CD14-positive monocyte (primary cell): ENCODE results near the gene RPLP1. TPM values are rescaled to one million over a fixed set of nuclear protein-coding genes. Genes with fewer than 3 reads are reported as not detected.

Source experiments
- DNase-seq, 3 donors: peaks; one replicate each; pipeline ENCODE4 v3.0.0-alpha.2; 2011 to 2022
- H2AFZ ChIP-seq: 2 replicates; pipeline ENCODE4 v1.6.0; 2012; ENCODE audit warnings: mild to moderate bottlenecking, low read depth, low read length, inconsistent platforms; ENCODE audit not compliant: insufficient read depth, poor library complexity, severe bottlenecking
- H3K27ac ChIP-seq, 2 donors: 1 replicate in 1 of 2; 2 replicates in 1 of 2; pipeline ENCODE4 v1.5.1; 2012 to 2013; ENCODE audit warnings: low read length in 2 of 2, control low read depth in 1 of 2, inconsistent platforms in 1 of 2, low read depth in 1 of 2, mild to moderate bottlenecking in 1 of 2
- H3K27me3 ChIP-seq, 2 donors: one replicate each; pipeline versions ENCODE4 v1.6.0 to v1.6.1; 2011 to 2013; ENCODE audit warnings: low read length in 2 of 2; ENCODE audit not compliant: control insufficient read depth in 2 of 2, insufficient read depth in 2 of 2
- H3K36me3 ChIP-seq, 2 donors: replicated peaks in 1 of 2; 1 replicate in 1 of 2; 2 replicates in 1 of 2; pipeline versions ENCODE4 v1.5.1 to v1.6.1; 2012 to 2013; ENCODE audit warnings: low read length in 2 of 2, control low read depth in 1 of 2, inconsistent platforms in 1 of 2, mild to moderate bottlenecking in 1 of 2; ENCODE audit not compliant: insufficient read depth in 2 of 2, control insufficient read depth in 1 of 2
- H3K4me1 ChIP-seq, 2 donors: 1 replicate in 1 of 2; 2 replicates in 1 of 2; pipeline versions ENCODE4 v1.5.1 to v1.6.1; 2012 to 2013; ENCODE audit warnings: low read length in 2 of 2, control low read depth in 1 of 2, inconsistent platforms in 1 of 2, mild to moderate bottlenecking in 1 of 2, moderate library complexity in 1 of 2; ENCODE audit not compliant: insufficient read depth in 2 of 2, control insufficient read depth in 1 of 2
- H3K4me2 ChIP-seq: replicated peaks from 2 replicates; pipeline ENCODE3; 2012; ENCODE audit warnings: low read length, moderate library complexity, mild to moderate bottlenecking; ENCODE audit not compliant: poor library complexity, severe bottlenecking; ENCODE audit errors: extremely low read depth
- H3K4me3 ChIP-seq, 3 experiments: fragments of 200-600 bp in 1 of 3; sonication (generic) in 1 of 3; replicated peaks in 1 of 3; 1 replicate in 2 of 3; 2 replicates in 1 of 3; pipeline ENCODE4 v1.5.1; 2011 to 2013; ENCODE audit warnings: low read length in 3 of 3, mild to moderate bottlenecking in 3 of 3, control low read depth in 2 of 3, low read depth in 2 of 3, inconsistent platforms in 1 of 3, moderate library complexity in 1 of 3
- H3K79me2 ChIP-seq: 2 replicates; pipeline ENCODE4 v1.6.0; 2012; ENCODE audit warnings: mild to moderate bottlenecking, control low read depth, inconsistent platforms, low read length, moderate library complexity; ENCODE audit not compliant: insufficient read depth
- H3K9ac ChIP-seq: 2 replicates; pipeline ENCODE4 v1.6.0; 2017; ENCODE audit warnings: low read length, mild to moderate bottlenecking; ENCODE audit not compliant: insufficient read depth, poor library complexity, severe bottlenecking
- H3K9me3 ChIP-seq, 2 donors: replicated peaks in 1 of 2; 1 replicate in 1 of 2; 2 replicates in 1 of 2; pipeline versions ENCODE4 v1.5.1 to v1.6.1; 2012 to 2013; ENCODE audit warnings: low read length in 2 of 2, control low read depth in 1 of 2; ENCODE audit not compliant: control insufficient read depth in 1 of 2, insufficient read depth in 1 of 2
- H4K20me1 ChIP-seq: 2 replicates; pipeline ENCODE4 v1.6.0; 2012; ENCODE audit warnings: mild to moderate bottlenecking, low read length, control low read depth, moderate library complexity; ENCODE audit not compliant: insufficient read depth
- H3K27ac Mint-ChIP-seq, 7 donors: one replicate each; pipeline ENCODE4 v1.8.0; 2020; ENCODE audit warnings: mild to moderate bottlenecking in 7 of 7, mixed read lengths in 7 of 7, moderate library complexity in 6 of 7, inconsistent platforms in 2 of 7
- H3K27me3 Mint-ChIP-seq, 3 donors: one replicate each; pipeline ENCODE4 v1.8.0; 2021 to 2022; ENCODE audit warnings: low read depth in 3 of 3, mild to moderate bottlenecking in 3 of 3, mixed read lengths in 3 of 3, moderate library complexity in 3 of 3, inconsistent platforms in 1 of 3
- H3K36me3 Mint-ChIP-seq, 2 donors: one replicate each; pipeline ENCODE4 v1.8.0; 2020; ENCODE audit warnings: mixed read lengths in 2 of 2, inconsistent platforms in 1 of 2, mild to moderate bottlenecking in 1 of 2
- H3K4me1 Mint-ChIP-seq: one replicate; pipeline ENCODE4 v1.8.0; 2020; ENCODE audit warnings: mild to moderate bottlenecking, mixed read lengths
- H3K4me3 Mint-ChIP-seq, 2 donors: one replicate each; pipeline ENCODE4 v1.8.0; 2020; ENCODE audit warnings: mild to moderate bottlenecking in 2 of 2, mixed read lengths in 2 of 2, moderate library complexity in 1 of 2
- H3K9me3 Mint-ChIP-seq, 7 donors: one replicate each; pipeline ENCODE4 v1.8.0; 2020 to 2022; ENCODE audit warnings: mixed read lengths in 7 of 7, mild to moderate bottlenecking in 6 of 7, moderate library complexity in 6 of 7, inconsistent platforms in 2 of 7
- WGBS: methylation state at CpG from one replicate; pipeline ENCODE4 v1.1.5; 2013; ENCODE audit warnings: missing lambda C conversion rate; ENCODE audit not compliant: insufficient coverage; 5-methylcytosine and 5-hydroxymethylcytosine counted together
- intact Hi-C, 2 donors: fragments of 100-400 bp; cut with micrococcal nuclease; formaldehyde crosslinking; loops; one replicate each; pipeline versions ENCODE4 v1.15.0 to v1.15.1; 2023
- polyA plus RNA-seq, 3 donors: library from polyadenylated mRNA; depleted of rRNA in 1 of 3; unstranded in 2 of 3; stranded (reverse) in 1 of 3; fragments of 300-500 nt in 2 of 3; fragments of >200 nt in 1 of 3; fragmentation: Illumina TruSeq in 2 of 3; gene quantifications; 1 replicate in 2 of 3; 2 replicates in 1 of 3; pipeline ENCODE4 v1.2.3, GENCODE V29; 2012 to 2021
- TF ChIP-seq, protein P1 (sequence below): fragments of 200-600 bp; IDR thresholded peaks from one replicate; pipeline ENCODE4 v1.8.0; 2022; ENCODE audit warnings: antibody characterized with exemption, mild to moderate bottlenecking

The RPLP1 gene
- polyA plus RNA-seq, 3 donors, result 1,140 to 1,235 (median 1,177) TPM

DNA sequence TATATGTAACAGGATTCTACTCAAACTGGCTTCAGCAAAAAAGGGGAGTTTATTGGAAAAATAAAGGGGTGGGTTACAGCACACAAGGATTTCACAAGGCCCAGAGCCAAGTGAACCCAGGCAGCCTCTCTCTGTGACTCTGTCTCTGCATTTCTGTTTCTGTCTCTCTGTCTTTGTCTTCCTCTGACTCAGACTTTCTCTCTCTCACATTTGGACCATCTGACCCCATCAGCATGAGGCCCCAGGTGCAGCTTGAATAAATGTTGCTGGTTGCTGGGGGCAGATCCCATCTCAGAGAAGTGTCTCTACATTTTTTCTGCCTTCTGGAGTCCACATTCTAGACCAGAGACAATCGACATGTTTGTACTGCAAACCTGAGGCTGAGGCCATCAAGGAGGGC, 45.0 kb downstream of the RPLP1 start:
- Histone ChIP-seq H3K4me1 (no peaks in the 10 kb centered on the region), H3K9ac (no peak overlapping the region), H2AFZ (no peak overlapping the region), H3K27me3 (no peaks in the 10 kb centered on the region), H3K79me2 (no peaks in the 10 kb centered on the region), H3K4me3 (no peak overlapping the region), H3K4me2 (no peak overlapping the region), H3K27ac (no peak overlapping the region), H4K20me1 (no peaks in the 10 kb centered on the region), H3K36me3 (no peaks in the 10 kb centered on the region), H3K9me3 (no peaks in the 10 kb centered on the region)
- no peak overlapping the region for H3K4me3 Mint-ChIP-seq
- no peak overlapping the region for H3K27ac Mint-ChIP-seq
- H3K27me3 Mint-ChIP-seq, result peaks cover 0 to 3% (median 2%) of the 10 kb centered on the region in 3 donors
- peaks cover 0 to 2% (median 0%) of the 10 kb centered on the region in 7 donors for H3K9me3 Mint-ChIP-seq
- WGBS, result 57% methylated on average over 1 of the region's 1 CpG
- TF ChIP-seq, protein P1, sequence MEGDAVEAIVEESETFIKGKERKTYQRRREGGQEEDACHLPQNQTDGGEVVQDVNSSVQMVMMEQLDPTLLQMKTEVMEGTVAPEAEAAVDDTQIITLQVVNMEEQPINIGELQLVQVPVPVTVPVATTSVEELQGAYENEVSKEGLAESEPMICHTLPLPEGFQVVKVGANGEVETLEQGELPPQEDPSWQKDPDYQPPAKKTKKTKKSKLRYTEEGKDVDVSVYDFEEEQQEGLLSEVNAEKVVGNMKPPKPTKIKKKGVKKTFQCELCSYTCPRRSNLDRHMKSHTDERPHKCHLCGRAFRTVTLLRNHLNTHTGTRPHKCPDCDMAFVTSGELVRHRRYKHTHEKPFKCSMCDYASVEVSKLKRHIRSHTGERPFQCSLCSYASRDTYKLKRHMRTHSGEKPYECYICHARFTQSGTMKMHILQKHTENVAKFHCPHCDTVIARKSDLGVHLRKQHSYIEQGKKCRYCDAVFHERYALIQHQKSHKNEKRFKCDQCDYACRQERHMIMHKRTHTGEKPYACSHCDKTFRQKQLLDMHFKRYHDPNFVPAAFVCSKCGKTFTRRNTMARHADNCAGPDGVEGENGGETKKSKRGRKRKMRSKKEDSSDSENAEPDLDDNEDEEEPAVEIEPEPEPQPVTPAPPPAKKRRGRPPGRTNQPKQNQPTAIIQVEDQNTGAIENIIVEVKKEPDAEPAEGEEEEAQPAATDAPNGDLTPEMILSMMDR, result no peak
- DNase-seq, result no peak
- intact Hi-C loops, result no loop called here
- H3K4me1 Mint-ChIP-seq, result no peaks in the 10 kb centered on the region
- H3K36me3 Mint-ChIP-seq, result no peaks in the 10 kb centered on the region

DNA sequence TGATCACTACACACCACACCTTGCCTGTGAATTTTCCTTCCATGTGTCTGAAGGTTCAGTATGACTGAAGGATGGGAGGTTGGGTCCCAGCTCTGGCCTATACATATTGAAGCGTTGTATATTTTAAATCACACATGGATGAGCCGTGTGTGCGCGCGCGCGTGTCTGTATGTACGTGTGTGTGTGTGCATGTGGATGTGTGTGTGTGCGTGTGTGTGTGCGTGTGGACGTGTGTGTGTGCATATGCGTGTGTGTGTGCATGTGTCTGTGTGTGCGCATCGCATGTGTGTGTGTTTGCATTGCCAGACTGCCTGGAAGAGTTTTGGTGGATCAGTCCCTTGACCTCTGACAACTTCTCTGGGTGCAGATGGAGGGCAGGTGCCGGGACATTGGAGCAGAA, 45.7 kb downstream of the RPLP1 start:
- Mint-ChIP-seq H3K4me1 (no peaks in the 10 kb centered on the region), H3K27me3 (peaks cover 0 to 4% (median 3%) of the 10 kb centered on the region in 3 donors), H3K27ac (no peak overlapping the region), H3K36me3 (no peaks in the 10 kb centered on the region), H3K9me3 (peaks cover 0 to 2% (median 0%) of the 10 kb centered on the region in 7 donors), H3K4me3 (no peak overlapping the region)
- DNase-seq, result no peak
- H3K4me3 ChIP-seq, result no peak overlapping the region
- no peaks in the 10 kb centered on the region for H3K4me1 ChIP-seq
- intact Hi-C loops, result no loop called here
- no peaks in the 10 kb centered on the region for H3K36me3 ChIP-seq
- no peak overlapping the region for H3K9ac ChIP-seq
- H3K27me3 ChIP-seq, result no peaks in the 10 kb centered on the region
- H3K27ac ChIP-seq, result no peak overlapping the region
- no peak overlapping the region for H3K4me2 ChIP-seq
- TF ChIP-seq, protein P1, result no peak
- no peaks in the 10 kb centered on the region for H3K9me3 ChIP-seq
- H3K79me2 ChIP-seq, result no peaks in the 10 kb centered on the region
- H4K20me1 ChIP-seq, result no peaks in the 10 kb centered on the region
- WGBS, result 96% methylated on average over 9 of the region's 15 CpGs
- H2AFZ ChIP-seq, result no peak overlapping the region
